Liver (tissue), 9 donors: ENCODE data around the gene SPATA46. TPM values are rescaled to one million over a fixed set of nuclear protein-coding genes. Genes with fewer than 3 reads are reported as not detected.
A peak's percentile ranks its signal among the peaks of the same experiment; 100 is the strongest.

Experiments
- DNase-seq: peaks from one replicate; pipeline ENCODE4 v3.0.0-alpha.2; 2017; ENCODE audit warnings: low spot score
- H3K27ac ChIP-seq, 2 donors: one replicate each; pipeline ENCODE4 v1.7.0; 2013; ENCODE audit warnings: inconsistent platforms in 2 of 2, low read length in 2 of 2, control low read depth in 1 of 2, low read depth in 1 of 2, mild to moderate bottlenecking in 1 of 2
- H3K27me3 ChIP-seq, 4 donors: one replicate each; pipeline versions ENCODE4 v1.6.1 to v1.7.0; 2013; ENCODE audit warnings: low read length in 3 of 4, inconsistent platforms in 1 of 4, mild to moderate bottlenecking in 1 of 4, moderate library complexity in 1 of 4; ENCODE audit not compliant: control insufficient read depth in 4 of 4, insufficient read depth in 4 of 4
- H3K36me3 ChIP-seq, 4 donors: one replicate each; pipeline versions ENCODE4 v1.6.1 to v1.7.0; 2013; ENCODE audit warnings: low read length in 3 of 4, mild to moderate bottlenecking in 3 of 4, low read depth in 1 of 4, moderate library complexity in 1 of 4; ENCODE audit not compliant: control insufficient read depth in 4 of 4, insufficient read depth in 3 of 4
- H3K4me1 ChIP-seq, 4 donors: one replicate each; pipeline versions ENCODE4 v1.6.1 to v1.7.0; 2013; ENCODE audit warnings: low read length in 3 of 4, mild to moderate bottlenecking in 3 of 4, moderate library complexity in 1 of 4; ENCODE audit not compliant: control insufficient read depth in 4 of 4, insufficient read depth in 4 of 4
- H3K4me3 ChIP-seq, 3 donors: one replicate each; pipeline versions ENCODE4 v1.6.1 to v1.7.0; 2013; ENCODE audit warnings: low read length in 3 of 3, control low read depth in 1 of 3, low read depth in 1 of 3, mild to moderate bottlenecking in 1 of 3
- H3K9ac ChIP-seq, 2 donors: one replicate each; pipeline ENCODE4 v1.7.0; 2013; ENCODE audit warnings: low read length in 2 of 2, mild to moderate bottlenecking in 2 of 2, moderate library complexity in 2 of 2, control low read depth in 1 of 2, low read depth in 1 of 2
- H3K9me3 ChIP-seq, 4 donors: one replicate each; pipeline versions ENCODE4 v1.6.1 to v1.7.0; 2013; ENCODE audit warnings: low read length in 3 of 4; ENCODE audit not compliant: control insufficient read depth in 4 of 4
- EGR1 ChIP-seq, 2 donors: IDR thresholded peaks; 2 replicates each; pipeline ENCODE4 v1.6.1; 2016 to 2018; ENCODE audit warnings: antibody characterized with exemption in 2 of 2, low read depth in 2 of 2
- FOXA1 ChIP-seq: IDR thresholded peaks from 2 replicates; pipeline ENCODE4 v1.6.1; 2016; ENCODE audit warnings: antibody characterized with exemption
- FOXA2 ChIP-seq: IDR thresholded peaks from 2 replicates; pipeline ENCODE4 v1.6.1; 2016; ENCODE audit warnings: antibody characterized with exemption
- GABPA ChIP-seq, 2 donors: IDR thresholded peaks in 1 of 2; conservative IDR thresholded peaks in 1 of 2; 2 replicates each; pipeline ENCODE4 v1.6.1; 2016; ENCODE audit warnings: antibody characterized with exemption in 2 of 2, mild to moderate bottlenecking in 1 of 2, moderate library complexity in 1 of 2
- HNF4A ChIP-seq, 2 donors: conservative IDR thresholded peaks; 2 replicates each; pipeline ENCODE4 v1.6.1; 2016; ENCODE audit warnings: antibody characterized with exemption in 2 of 2, mild to moderate bottlenecking in 2 of 2
- HNF4G ChIP-seq: IDR thresholded peaks from 2 replicates; pipeline ENCODE4 v1.6.1; 2016; ENCODE audit warnings: antibody characterized with exemption
- JUND ChIP-seq, 2 donors: IDR thresholded peaks; 2 replicates each; pipeline ENCODE4 v1.6.1; 2016; ENCODE audit warnings: antibody characterized with exemption in 2 of 2
- NR2F2 ChIP-seq: IDR thresholded peaks from 2 replicates; pipeline ENCODE4 v1.6.1; 2016; ENCODE audit warnings: antibody characterized with exemption
- RAD21 ChIP-seq, 2 donors: IDR thresholded peaks; 2 replicates each; pipeline ENCODE4 v1.6.1; 2016; ENCODE audit warnings: antibody characterized with exemption in 2 of 2, mild to moderate bottlenecking in 2 of 2
- RXRA ChIP-seq, 2 donors: IDR thresholded peaks; 2 replicates each; pipeline ENCODE4 v1.6.1; 2017 to 2018; ENCODE audit warnings: antibody characterized with exemption in 2 of 2, mild to moderate bottlenecking in 1 of 2
- SP1 ChIP-seq: IDR thresholded peaks from 2 replicates; pipeline ENCODE4 v1.6.1; 2018; ENCODE audit warnings: antibody characterized with exemption, mild to moderate bottlenecking
- TAF1 ChIP-seq: conservative IDR thresholded peaks from 2 replicates; pipeline ENCODE4 v1.6.1; 2016; ENCODE audit warnings: antibody characterized with exemption, mild to moderate bottlenecking
- YY1 ChIP-seq: IDR thresholded peaks from 2 replicates; pipeline ENCODE4 v1.6.1; 2016; ENCODE audit warnings: antibody characterized with exemption, mild to moderate bottlenecking
- WGBS: extraction: QIAGEN DNeasy Blood & Tissue Kit; methylation state at CpG from one replicate; pipeline ENCODE4 v1.1.7; 2013; 5-methylcytosine and 5-hydroxymethylcytosine counted together
- polyA plus RNA-seq, 2 donors: library from polyadenylated mRNA; stranded (reverse) in 1 of 2; unstranded in 1 of 2; fragments of 200-250 nt in 1 of 2; fragments of >200 nt in 1 of 2; fragmentation: Nextera tagmentation in 1 of 2; extraction: Ambion mirVana in 1 of 2; gene quantifications; one replicate each; pipeline versions ENCODE4 v1.2.1 to v1.2.3, GENCODE V29; 2013 to 2015
- total RNA-seq, 2 donors: library from RNA; depleted of rRNA; stranded (reverse); fragments of >200 nt; gene quantifications; one replicate each; pipeline ENCODE4 v1.2.3, GENCODE V29; 2014
- TF ChIP-seq, protein P1 (sequence below): IDR thresholded peaks from 2 replicates; pipeline ENCODE4 v1.6.1; 2016; ENCODE audit warnings: antibody characterized with exemption
- TF ChIP-seq, protein P2 (sequence below): IDR thresholded peaks from 2 replicates; pipeline ENCODE4 v1.6.1; 2016; ENCODE audit warnings: antibody characterized with exemption, mild to moderate bottlenecking
- TF ChIP-seq, protein P3 (sequence below): IDR thresholded peaks from 2 replicates; pipeline ENCODE4 v1.6.1; 2016; ENCODE audit warnings: antibody characterized with exemption
- TF ChIP-seq, protein P4 (sequence below): fragments of 150-350 bp; IDR thresholded peaks from 2 replicates; pipeline ENCODE4 v1.5.1; 2017; ENCODE audit warnings: improper control_type of control experiment, low read depth, low read length; ENCODE audit not compliant: missing input control
- TF ChIP-seq, protein P5 (sequence below): IDR thresholded peaks from 2 replicates; pipeline ENCODE4 v1.6.1; 2016; ENCODE audit warnings: antibody characterized with exemption
- donor health status: healthy.
- donor health status: healthy.
- donor health status: healthy.
- donor health status: healthy.
- donor health status: healthy.

Gene SPATA46
- total and polyA plus RNA-seq, 4 donors, result 0.06 to 0.17 TPM; not detected in 2

DNA sequence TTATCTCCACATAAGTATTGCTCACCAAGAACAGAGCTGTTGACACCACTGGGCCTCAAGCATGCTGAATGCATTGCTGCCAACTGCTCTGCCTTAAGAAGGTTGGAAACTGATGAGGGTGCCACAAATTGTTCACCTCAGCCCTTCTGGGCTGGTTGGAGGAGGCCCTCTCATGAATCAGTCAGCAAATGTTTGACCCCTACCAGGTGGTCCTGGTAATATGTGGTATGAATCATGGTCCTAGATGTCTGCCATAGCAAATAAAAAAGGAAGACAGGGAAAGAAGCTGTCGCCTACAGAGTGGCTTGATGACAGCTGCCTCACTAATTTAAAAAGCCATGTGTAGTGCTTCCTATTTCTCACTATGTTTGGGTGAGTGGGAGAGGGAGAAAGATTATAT is 12.2 kb downstream of the SPATA46 start:
- Histone ChIP-seq H3K9me3 (no peaks in the 10 kb centered on the region), H3K4me3 (no peak overlapping the region), H3K36me3 (no peaks in the 10 kb centered on the region), H3K27me3 (no peaks in the 10 kb centered on the region), H3K27ac (peak overlapping the region in 1 of 2 donors; percentile 73), H3K9ac (no peak overlapping the region), H3K4me1 (peaks cover 16 to 50% (median 31%) of the 10 kb centered on the region in 4 donors)
- DNase-seq, result no peak
- 93% methylated on average over 1 of the region's 1 CpG for WGBS
- TF ChIP-seq FOXA1 (no peak), HNF4G (no peak), EGR1 (IDR thresholded peaks at IDR 0.05; ENCODE audit: low read depth in 2 of 2) (no peak), YY1 (no peak), FOXA2 (no peak), GABPA (IDR thresholded peaks at IDR 0.05 in 1 of 2, conservative IDR thresholded peaks at IDR 0.05 in 1 of 2) (no peak), HNF4A (conservative IDR thresholded peaks at IDR 0.05) (no peak), RAD21 (IDR thresholded peaks at IDR 0.05) (no peak), JUND (IDR thresholded peaks at IDR 0.05) (no peak), RXRA (IDR thresholded peaks at IDR 0.05) (no peak), SP1 (no peak), NR2F2 (no peak), TAF1 (no peak)
- TF ChIP-seq, protein P1, sequence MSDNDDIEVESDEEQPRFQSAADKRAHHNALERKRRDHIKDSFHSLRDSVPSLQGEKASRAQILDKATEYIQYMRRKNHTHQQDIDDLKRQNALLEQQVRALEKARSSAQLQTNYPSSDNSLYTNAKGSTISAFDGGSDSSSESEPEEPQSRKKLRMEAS, result no peak
- TF ChIP-seq, protein P2, sequence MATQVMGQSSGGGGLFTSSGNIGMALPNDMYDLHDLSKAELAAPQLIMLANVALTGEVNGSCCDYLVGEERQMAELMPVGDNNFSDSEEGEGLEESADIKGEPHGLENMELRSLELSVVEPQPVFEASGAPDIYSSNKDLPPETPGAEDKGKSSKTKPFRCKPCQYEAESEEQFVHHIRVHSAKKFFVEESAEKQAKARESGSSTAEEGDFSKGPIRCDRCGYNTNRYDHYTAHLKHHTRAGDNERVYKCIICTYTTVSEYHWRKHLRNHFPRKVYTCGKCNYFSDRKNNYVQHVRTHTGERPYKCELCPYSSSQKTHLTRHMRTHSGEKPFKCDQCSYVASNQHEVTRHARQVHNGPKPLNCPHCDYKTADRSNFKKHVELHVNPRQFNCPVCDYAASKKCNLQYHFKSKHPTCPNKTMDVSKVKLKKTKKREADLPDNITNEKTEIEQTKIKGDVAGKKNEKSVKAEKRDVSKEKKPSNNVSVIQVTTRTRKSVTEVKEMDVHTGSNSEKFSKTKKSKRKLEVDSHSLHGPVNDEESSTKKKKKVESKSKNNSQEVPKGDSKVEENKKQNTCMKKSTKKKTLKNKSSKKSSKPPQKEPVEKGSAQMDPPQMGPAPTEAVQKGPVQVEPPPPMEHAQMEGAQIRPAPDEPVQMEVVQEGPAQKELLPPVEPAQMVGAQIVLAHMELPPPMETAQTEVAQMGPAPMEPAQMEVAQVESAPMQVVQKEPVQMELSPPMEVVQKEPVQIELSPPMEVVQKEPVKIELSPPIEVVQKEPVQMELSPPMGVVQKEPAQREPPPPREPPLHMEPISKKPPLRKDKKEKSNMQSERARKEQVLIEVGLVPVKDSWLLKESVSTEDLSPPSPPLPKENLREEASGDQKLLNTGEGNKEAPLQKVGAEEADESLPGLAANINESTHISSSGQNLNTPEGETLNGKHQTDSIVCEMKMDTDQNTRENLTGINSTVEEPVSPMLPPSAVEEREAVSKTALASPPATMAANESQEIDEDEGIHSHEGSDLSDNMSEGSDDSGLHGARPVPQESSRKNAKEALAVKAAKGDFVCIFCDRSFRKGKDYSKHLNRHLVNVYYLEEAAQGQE, result no peak
- TF ChIP-seq, protein P3, sequence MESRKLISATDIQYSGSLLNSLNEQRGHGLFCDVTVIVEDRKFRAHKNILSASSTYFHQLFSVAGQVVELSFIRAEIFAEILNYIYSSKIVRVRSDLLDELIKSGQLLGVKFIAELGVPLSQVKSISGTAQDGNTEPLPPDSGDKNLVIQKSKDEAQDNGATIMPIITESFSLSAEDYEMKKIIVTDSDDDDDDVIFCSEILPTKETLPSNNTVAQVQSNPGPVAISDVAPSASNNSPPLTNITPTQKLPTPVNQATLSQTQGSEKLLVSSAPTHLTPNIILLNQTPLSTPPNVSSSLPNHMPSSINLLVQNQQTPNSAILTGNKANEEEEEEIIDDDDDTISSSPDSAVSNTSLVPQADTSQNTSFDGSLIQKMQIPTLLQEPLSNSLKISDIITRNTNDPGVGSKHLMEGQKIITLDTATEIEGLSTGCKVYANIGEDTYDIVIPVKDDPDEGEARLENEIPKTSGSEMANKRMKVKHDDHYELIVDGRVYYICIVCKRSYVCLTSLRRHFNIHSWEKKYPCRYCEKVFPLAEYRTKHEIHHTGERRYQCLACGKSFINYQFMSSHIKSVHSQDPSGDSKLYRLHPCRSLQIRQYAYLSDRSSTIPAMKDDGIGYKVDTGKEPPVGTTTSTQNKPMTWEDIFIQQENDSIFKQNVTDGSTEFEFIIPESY, result no peak
- TF ChIP-seq, protein P4, sequence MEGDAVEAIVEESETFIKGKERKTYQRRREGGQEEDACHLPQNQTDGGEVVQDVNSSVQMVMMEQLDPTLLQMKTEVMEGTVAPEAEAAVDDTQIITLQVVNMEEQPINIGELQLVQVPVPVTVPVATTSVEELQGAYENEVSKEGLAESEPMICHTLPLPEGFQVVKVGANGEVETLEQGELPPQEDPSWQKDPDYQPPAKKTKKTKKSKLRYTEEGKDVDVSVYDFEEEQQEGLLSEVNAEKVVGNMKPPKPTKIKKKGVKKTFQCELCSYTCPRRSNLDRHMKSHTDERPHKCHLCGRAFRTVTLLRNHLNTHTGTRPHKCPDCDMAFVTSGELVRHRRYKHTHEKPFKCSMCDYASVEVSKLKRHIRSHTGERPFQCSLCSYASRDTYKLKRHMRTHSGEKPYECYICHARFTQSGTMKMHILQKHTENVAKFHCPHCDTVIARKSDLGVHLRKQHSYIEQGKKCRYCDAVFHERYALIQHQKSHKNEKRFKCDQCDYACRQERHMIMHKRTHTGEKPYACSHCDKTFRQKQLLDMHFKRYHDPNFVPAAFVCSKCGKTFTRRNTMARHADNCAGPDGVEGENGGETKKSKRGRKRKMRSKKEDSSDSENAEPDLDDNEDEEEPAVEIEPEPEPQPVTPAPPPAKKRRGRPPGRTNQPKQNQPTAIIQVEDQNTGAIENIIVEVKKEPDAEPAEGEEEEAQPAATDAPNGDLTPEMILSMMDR, result no peak
- TF ChIP-seq, protein P5, sequence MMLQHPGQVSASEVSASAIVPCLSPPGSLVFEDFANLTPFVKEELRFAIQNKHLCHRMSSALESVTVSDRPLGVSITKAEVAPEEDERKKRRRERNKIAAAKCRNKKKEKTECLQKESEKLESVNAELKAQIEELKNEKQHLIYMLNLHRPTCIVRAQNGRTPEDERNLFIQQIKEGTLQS, result no peak
